Hematopoietic multipotent progenitor cell treated with erythropoietin and hydrocortisone succinate and interleukin-3 and kit ligand, for 17 days (in vitro differentiated cells): Measurements from ENCODE around the gene CYBA.

Source experiments
- DNase-seq: peaks from one replicate; pipeline ENCODE4 v3.0.0-alpha.2; 2015; ENCODE audit warnings: low spot score

CYBA gene

GRCh38 chr16:88647178-88648070 lies 3.4 kb downstream of the CYBA start:
- no peak for DNase-seq

GRCh38 chr16:88646345-88647034 lies 4.4 kb downstream of the CYBA start:
- DNase-seq = no peak

- DNase-seq = no peak
Measured at GRCh38 chr16:88645941-88646340, 4.9 kb downstream of the CYBA start.

GRCh38 chr16:88645455-88645854 lies 5.4 kb downstream of the CYBA start:
- no peak for DNase-seq

GRCh38 chr16:88643644-88643932 lies 7.3 kb downstream of the CYBA start:
- no peak for DNase-seq

GRCh38 chr16:88642881-88643643 lies 7.8 kb downstream of the CYBA start:
- DNase-seq = no peak

- no peak for DNase-seq
Measured at GRCh38 chr16:88640498-88641247, 10.2 kb downstream of the CYBA start.

- DNase-seq = no peak
Measured at GRCh38 chr16:88640039-88640495, 10.8 kb downstream of the CYBA start.

GRCh38 chr16:88639231-88640038 lies 11.4 kb downstream of the CYBA start:
- DNase-seq = no peak

GRCh38 chr16:88638323-88639230 lies 12.3 kb downstream of the CYBA start, which contains the start of gene IL17C:
Gene IL17C, plus strand, starts transcription at chr16:88638572. Its CDS starts 70 bp downstream, at chr16:88638642.
- no peak for DNase-seq

GRCh38 chr16:88636488-88637265 lies 14.2 kb downstream of the CYBA start:
- DNase-seq = no peak

GRCh38 chr16:88635671-88636319 lies 15.1 kb downstream of the CYBA start:
- DNase-seq = no peak

- no peak for DNase-seq
Measured at GRCh38 chr16:88634994-88635670, 15.7 kb downstream of the CYBA start.

- no peak for DNase-seq
Measured at GRCh38 chr16:88634141-88634993, 16.5 kb downstream of the CYBA start.

- no peak for DNase-seq
Measured at GRCh38 chr16:88633684-88634140, 17.1 kb downstream of the CYBA start.

GRCh38 chr16:88632587-88632930 lies 18.3 kb downstream of the CYBA start:
- no peak for DNase-seq
